Sciatic nerve (tissue), 2 donors: ENCODE measurements around the gene DMD. TPM values are rescaled to one million over a fixed set of nuclear protein-coding genes. Genes with fewer than 3 reads are reported as not detected.

Source experiments
- ATAC-seq: fragments of 200-7000 bp; cut with Tn5 transposase; one replicate; pipeline ENCODE4 v1.9.1; 2020; ENCODE audit warnings: mild to moderate bottlenecking, moderate library complexity
- DNase-seq: peaks from one replicate; pipeline ENCODE4 v3.0.0-alpha.2; 2020; ENCODE audit warnings: low spot score
- intact Hi-C: fragments of 100-400 bp; cut with DNase I; formaldehyde crosslinking; loops from one replicate; pipeline ENCODE4 v1.14.2; 2022
- total RNA-seq: library from RNA; stranded (reverse); fragmentation: NEBNext Ultra II Directional; extraction: Animal tissue kit (Norgen Biotek cat#: 25700); gene quantifications from one replicate; pipeline ENCODE4 v1.2.1, GENCODE V29; 2021
- donor health status: DM: no; HTN: no; CAD: no.
- donor health status: DM: no; HTN: no; CAD: no.

Gene DMD
- total RNA-seq, 1 donor from 2014 or later, result 306 TPM

GRCh38 chrX:31860686-31861085, 1350.7 kb downstream of the DMD start:
- ATAC-seq (no peak), DNase-seq (no peak)
- intact Hi-C loops, result no loop called here

- intact Hi-C loops, result no loop called here
- DNase-seq, result no peak
- ATAC-seq, result no peak
Measured at GRCh38 chrX:31858915-31859314, 1352.4 kb downstream of the DMD start.

GRCh38 chrX:31854716-31855115, 1356.6 kb downstream of the DMD start:
- no peak for DNase-seq
- intact Hi-C loops, result no loop called here
- no peak for ATAC-seq

GRCh38 chrX:31851761-31852160, 1359.6 kb downstream of the DMD start:
- DNase-seq (no peak), ATAC-seq (no peak)
- intact Hi-C loops, result no loop called here

DNA sequence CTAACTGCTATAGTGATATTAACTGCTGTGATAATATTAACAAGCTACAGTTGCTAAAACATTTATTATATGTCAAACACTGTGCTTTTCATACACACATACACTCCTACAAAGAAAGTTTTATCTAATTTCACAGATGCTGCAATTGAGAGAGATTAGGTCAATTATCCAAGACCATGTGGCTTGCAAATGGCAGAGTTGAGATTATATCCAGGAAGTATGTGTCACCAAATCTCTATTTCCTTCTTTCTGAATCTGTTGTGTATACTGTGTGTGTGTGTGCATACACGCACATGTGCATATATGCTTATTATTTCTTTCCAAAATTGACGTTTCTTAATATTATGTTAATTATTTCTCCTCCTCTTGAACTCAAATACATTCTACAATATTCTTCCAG, 1363.6 kb downstream of the DMD start:
- no peak for ATAC-seq
- no peak for DNase-seq
- intact Hi-C loops, result no loop called here

- DNase-seq, result no peak
- intact Hi-C loops, result no loop called here
- ATAC-seq, result no peak
Measured at GRCh38 chrX:31845003-31845402, 1366.3 kb downstream of the DMD start.

DNA sequence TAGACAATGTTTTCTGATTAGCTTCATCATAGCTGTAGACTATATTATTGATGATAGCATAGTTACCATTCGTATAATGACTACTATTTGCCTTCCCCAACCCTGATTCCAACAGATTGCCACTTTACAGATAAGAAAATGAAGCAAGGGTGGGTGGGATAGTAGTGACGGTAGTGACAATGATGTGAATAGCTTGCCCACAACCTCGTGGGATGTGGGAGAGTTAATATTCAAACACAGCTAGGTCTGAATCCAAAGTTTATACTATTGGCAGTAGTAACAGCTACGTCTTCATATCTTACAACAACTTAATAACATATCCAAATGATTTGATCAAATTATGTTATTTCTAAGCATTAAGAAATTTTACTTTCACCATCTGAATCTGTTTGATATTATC, 1372.7 kb downstream of the DMD start:
- DNase-seq (no peak), ATAC-seq (no peak)

GRCh38 chrX:31837445-31838049, 1373.8 kb downstream of the DMD start:
- intact Hi-C loops, result no loop called here
- ATAC-seq (no peak), DNase-seq (no peak)

More for the DNA sequence above, 1372.7 kb downstream of the DMD start:
- intact Hi-C loops, result no loop called here

DNA sequence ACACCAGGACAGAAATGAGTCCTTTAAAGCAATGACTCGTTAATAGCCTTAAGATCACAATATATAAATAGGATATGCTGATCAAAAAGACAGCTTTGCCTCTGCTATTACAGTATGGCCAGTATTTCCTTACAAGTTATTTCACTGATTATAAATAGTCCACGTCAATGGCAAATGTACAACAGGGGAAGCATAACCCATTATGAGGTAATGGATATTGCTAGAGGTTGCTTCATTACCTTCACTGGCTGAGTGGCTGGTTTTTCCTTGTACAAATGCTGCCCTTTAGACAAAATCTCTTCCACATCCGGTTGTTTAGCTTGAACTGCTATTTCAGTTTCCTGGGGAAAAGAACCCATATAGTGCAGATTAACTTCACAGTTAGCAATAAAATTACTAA, 1374.9 kb downstream of the DMD start:
- DNase-seq (no peak), ATAC-seq (no peak)
- intact Hi-C loops, result no loop called here

DNA sequence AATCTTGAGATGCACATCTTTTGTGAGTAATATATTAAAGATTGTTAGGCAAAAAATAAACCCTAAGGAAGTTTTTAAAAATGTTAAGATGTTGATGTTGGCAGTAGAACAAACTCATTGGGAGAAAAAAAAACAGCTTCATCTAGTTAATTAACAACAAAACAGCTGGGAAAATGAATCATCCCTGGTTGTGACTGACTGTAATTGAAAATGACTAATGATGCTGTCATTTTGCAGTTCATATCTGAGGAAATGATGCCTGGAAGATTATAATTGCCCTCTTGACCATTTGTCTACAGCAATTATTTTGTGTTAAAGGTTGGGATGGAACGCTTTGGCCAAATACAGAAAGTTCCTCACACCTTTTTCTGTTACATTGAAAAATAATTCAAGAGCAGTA, 1379.1 kb downstream of the DMD start:
- intact Hi-C loops, result no loop called here
- DNase-seq (no peak), ATAC-seq (no peak)

DNA sequence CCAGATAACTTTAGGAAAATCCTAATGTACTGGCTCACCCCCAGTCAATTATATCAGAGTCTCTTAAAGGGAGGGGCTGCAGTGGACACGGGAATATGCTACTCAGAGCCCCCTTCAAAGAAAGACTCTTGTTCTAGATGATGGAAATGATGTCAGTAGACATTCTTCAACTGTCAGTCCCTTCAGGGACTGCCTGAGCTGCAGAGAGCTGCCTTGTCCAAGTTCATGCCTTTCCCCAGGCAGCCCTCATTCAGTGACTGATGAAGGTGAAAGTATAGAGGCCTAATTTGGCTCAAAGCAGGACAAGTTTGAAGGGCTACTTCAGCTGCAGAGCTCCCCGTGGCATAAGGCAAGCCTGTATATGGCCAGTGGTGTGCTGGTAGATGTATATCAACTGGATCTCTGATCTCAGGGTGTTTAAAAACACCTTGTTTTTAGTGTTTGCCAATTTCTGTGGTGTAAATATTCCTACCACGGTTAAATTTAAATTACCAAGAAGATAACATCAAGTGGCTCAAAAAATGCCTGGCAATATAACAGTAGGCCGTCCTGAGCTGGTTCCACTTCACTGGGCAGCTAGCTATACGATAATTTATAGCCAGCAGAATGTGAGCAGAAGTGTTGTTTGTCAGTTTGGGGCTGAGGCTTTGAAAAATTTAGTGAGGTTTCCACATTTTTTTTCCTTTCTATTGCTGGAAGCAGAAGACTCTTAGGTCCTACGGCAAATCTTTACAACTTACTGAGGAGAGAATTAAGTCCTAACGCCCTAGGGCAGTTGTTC, 1390.7 kb downstream of the DMD start:
- DNase-seq, result no peak
- ATAC-seq, result no peak
- intact Hi-C loops, result no loop called here

DNA sequence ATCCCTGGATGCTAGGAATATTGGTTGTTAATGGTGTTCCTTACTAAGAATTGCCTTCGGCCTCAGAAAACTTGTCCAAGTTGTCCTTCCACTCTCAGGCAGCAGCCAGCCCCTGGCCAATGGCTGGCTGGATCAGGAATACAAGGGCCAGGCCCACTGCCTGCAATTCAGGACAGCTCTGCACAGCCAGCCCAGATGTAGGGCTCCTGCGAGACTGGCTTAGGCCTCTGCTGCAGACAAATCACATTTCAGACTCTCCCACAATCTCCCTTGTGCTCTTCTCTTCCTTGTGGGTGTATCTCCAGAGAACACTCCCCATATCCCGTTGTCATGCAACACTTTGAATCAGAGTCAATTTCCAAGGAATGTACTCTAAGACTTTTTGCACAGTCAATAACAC, 1391.9 kb downstream of the DMD start:
- DNase-seq (no peak), ATAC-seq (no peak)
- intact Hi-C loops, result no loop called here

DNA sequence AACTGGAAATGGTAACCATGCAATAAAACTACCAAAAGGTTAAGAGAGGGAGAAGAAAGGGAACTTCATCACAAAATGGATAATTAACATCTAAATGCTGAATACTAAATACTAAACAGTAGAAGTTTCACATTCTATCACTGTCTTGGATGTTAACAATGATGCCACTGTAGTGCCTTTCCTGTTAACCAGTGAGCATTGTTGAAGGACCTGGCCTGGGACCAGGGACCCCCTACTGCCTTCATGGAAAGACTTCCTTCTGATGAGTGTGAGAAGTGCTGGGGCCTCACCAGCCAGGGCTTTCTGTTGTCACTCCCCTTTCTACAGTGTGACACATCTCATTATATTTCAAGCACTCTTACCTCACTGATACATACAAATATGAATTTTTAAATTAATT, 1400.2 kb downstream of the DMD start:
- ATAC-seq (no peak), DNase-seq (no peak)
- intact Hi-C loops, result no loop called here

- ATAC-seq (no peak), DNase-seq (no peak)
- intact Hi-C loops, result no loop called here
Measured at GRCh38 chrX:31808357-31808756, 1403.0 kb downstream of the DMD start.

- no peak for ATAC-seq
- DNase-seq, result no peak
- intact Hi-C loops, result no loop called here
Measured at GRCh38 chrX:31807165-31807564, 1404.2 kb downstream of the DMD start.

GRCh38 chrX:31805781-31806180, 1405.6 kb downstream of the DMD start:
- DNase-seq (no peak), ATAC-seq (no peak)
- intact Hi-C loops, result no loop called here

- ATAC-seq, result no peak
- intact Hi-C loops, result no loop called here
- DNase-seq, result no peak
Measured at GRCh38 chrX:31800219-31800618, 1411.1 kb downstream of the DMD start.

DNA sequence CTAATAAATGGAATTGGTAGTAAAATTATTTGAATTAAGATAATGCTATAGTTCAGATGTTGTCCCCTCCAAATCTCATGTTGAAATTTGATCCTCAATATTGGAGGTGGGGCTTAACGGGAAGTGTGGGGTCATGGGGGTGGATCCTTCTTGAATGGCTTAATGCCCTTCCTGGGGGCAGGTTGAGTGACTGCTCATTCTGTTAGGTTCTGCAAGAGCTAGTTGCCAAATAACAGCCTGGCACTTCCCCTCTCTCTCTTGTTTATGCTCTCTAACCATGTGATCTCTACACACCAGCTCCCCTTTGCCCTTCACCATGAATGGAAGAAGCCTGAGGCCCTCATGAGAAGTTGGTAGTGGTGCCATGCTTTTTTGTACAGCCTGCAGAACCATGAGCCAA, 1414.7 kb downstream of the DMD start:
- DNase-seq, result no peak
- intact Hi-C loops, result no loop called here
- ATAC-seq, result no peak

- no peak for ATAC-seq
- intact Hi-C loops, result no loop called here
- no peak for DNase-seq
Measured at GRCh38 chrX:31747411-31747810, 1463.9 kb downstream of the DMD start.

DNA sequence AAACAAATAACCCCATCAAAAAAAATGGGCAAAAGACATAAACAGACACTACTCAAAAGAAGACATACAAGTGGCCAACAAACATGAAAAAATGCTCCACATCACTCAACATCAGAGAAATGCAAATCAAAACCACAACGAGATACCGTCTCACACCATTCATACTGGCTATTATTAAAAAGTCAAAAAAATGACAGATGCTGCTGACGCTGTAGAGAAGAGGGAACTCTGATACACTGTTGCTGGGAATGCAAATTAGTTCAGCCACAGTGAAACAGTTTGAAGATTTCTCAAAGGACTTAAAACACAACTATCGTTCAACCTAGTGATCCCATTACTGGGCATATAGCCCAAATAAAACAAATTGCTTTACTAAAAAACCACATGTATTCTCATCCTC, 1468.3 kb downstream of the DMD start:
- ATAC-seq, result no peak
- no peak for DNase-seq
- intact Hi-C loops, result no loop called here

DNA sequence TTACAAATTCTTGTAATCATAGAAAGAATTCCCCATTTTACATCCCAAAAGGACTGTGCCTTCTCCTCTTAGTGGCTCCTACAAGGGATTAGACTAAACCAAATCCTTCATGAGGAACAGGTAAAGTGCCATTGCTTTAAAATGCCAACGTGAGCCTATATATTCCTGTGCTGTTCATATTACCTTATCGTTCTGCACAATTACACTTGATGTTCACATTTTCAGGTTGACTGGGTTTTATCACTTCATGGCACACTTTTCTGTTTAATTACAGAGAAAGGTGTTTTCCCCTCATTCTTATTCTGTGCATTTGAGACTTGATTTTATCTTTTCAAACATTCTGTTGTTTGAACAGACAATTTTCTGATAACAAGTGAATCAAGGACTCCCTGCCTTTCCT, 1493.9 kb downstream of the DMD start:
- no peak for DNase-seq
- no peak for ATAC-seq
- intact Hi-C loops, result no loop called here
